ENCODE data around the gene TMEM132A.

DNA sequence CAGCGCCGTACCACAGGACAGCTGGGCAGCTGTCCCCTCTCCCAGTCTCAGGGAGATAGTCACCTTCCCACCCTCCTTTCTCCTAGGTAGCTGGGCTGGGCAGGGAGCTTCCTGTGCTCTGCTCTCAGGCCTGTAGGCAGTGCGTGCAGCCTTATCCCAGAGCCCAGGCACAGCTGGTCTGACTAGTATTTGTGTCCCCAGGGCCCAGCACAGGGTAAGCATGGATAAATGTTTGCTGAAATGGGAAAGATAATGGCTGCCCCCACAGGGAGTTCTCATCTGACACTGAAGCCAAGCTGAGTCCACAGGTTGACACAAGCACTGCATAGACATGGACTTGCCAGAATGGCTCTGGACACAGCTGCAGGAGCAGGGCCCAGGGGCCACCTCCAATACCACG, 18.0 kb downstream of the TMEM132A start:
- no peak for TF ChIP-seq POLR2AphosphoS5 (IDR thresholded peaks at IDR 0.05)
- TF ChIP-seq POLR2A (IDR thresholded peaks at IDR 0.05), result no peak

Measured in sigmoid colon (tissue), 4 donors.